Gastrocnemius medialis (tissue), 4 donors: ENCODE measurements around the gene AIF1L.

Experiments used
- POLR2A ChIP-seq, 2 donors: fragments of 450-650 bp; IDR thresholded peaks; one replicate each; pipeline ENCODE4 v1.6.1; 2017; ENCODE audit warnings: antibody characterized with exemption in 2 of 2, mild to moderate bottlenecking in 2 of 2, moderate library complexity in 2 of 2
- TF ChIP-seq, protein P1 (sequence below), 5 experiments: fragments of 450-650 bp in 3 of 5; fragments of 200-600 bp in 2 of 5; sonication (generic) in 2 of 5; IDR thresholded peaks in 4 of 5; conservative IDR thresholded peaks in 1 of 5; 1 replicate in 4 of 5; 2 replicates in 1 of 5; pipeline ENCODE4 v1.5.1; 2016 to 2019; ENCODE audit warnings: antibody characterized with exemption in 5 of 5, mild to moderate bottlenecking in 3 of 5, moderate library complexity in 3 of 5

- TF ChIP-seq, protein P1, sequence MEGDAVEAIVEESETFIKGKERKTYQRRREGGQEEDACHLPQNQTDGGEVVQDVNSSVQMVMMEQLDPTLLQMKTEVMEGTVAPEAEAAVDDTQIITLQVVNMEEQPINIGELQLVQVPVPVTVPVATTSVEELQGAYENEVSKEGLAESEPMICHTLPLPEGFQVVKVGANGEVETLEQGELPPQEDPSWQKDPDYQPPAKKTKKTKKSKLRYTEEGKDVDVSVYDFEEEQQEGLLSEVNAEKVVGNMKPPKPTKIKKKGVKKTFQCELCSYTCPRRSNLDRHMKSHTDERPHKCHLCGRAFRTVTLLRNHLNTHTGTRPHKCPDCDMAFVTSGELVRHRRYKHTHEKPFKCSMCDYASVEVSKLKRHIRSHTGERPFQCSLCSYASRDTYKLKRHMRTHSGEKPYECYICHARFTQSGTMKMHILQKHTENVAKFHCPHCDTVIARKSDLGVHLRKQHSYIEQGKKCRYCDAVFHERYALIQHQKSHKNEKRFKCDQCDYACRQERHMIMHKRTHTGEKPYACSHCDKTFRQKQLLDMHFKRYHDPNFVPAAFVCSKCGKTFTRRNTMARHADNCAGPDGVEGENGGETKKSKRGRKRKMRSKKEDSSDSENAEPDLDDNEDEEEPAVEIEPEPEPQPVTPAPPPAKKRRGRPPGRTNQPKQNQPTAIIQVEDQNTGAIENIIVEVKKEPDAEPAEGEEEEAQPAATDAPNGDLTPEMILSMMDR (IDR thresholded peaks at IDR 0.05 in 4 of 5, conservative IDR thresholded peaks at IDR 0.05 in 1 of 5): no peak
- TF ChIP-seq POLR2A (IDR thresholded peaks at IDR 0.05): no peak
Observed at GRCh38 chr9:131126059-131126426, 29.7 kb downstream of the AIF1L start.
